PC-3 (cell line): ENCODE data around the gene OR6B1. TPM values are rescaled to one million over a fixed set of nuclear protein-coding genes. Genes with fewer than 3 reads are reported as not detected.

ENCODE experiments used
- ATAC-seq: fragments of 200-7000 bp; cut with Tn5 transposase; 2 replicates; pipeline ENCODE4 v1.9.1; 2020; ENCODE audit warnings: mild to moderate bottlenecking, moderate library complexity
- BruUV-seq: library from RNA; stranded (reverse); fragments of 400-500 nt; replicated peaks from 2 replicates; lab custom pipeline; 2021; lab: Mats Ljungman, UMichigan
- CTCF ChIA-PET: fragments of 300-600 bp; sonication (Branson Sonifier 250); formaldehyde crosslinking; loops from one replicate; lab custom pipeline; 2022; ENCODE audit warnings: antibody characterized with exemption; lab: Charles Lee
- POLR2A ChIA-PET: fragments of 300-600 bp; sonication (Branson Sonifier 250); formaldehyde crosslinking; loops from one replicate; lab custom pipeline; 2022; ENCODE audit warnings: antibody characterized with exemption; ENCODE audit not compliant: unreplicated experiment; lab: Charles Lee
- DNase-seq: peaks from one replicate; pipeline ENCODE4 v3.0.0-alpha.2; 2015
- H2AFZ ChIP-seq: fragments of 300-600 bp; sonication (generic); 2 replicates; pipeline ENCODE4 v1.6.0; 2016; ENCODE audit warnings: antibody characterized with exemption, low read length
- H3F3A ChIP-seq: fragments of 300-600 bp; sonication (generic); one replicate; pipeline ENCODE4 v1.6.0; 2017; ENCODE audit warnings: antibody characterized with exemption, low read length, control low read depth, mild to moderate bottlenecking; ENCODE audit not compliant: unreplicated experiment
- H3K27ac ChIP-seq: fragments of 300-600 bp; sonication (generic); 2 replicates; pipeline ENCODE4 v1.5.1; 2016; ENCODE audit warnings: mild to moderate bottlenecking, low read length
- H3K27me3 ChIP-seq: fragments of 300-600 bp; sonication (generic); 2 replicates; pipeline ENCODE4 v1.6.1; 2016; ENCODE audit warnings: low read length, mixed read lengths
- H3K36me3 ChIP-seq: fragments of 300-600 bp; sonication (generic); 2 replicates; pipeline ENCODE4 v1.6.1; 2016; ENCODE audit warnings: low read depth, mixed run types, low read length, mixed read lengths
- H3K4me1 ChIP-seq: fragments of 300-600 bp; sonication (generic); 2 replicates; pipeline ENCODE4 v1.5.1; 2016; ENCODE audit warnings: low read length; ENCODE audit not compliant: insufficient read depth
- H3K4me2 ChIP-seq: fragments of 300-600 bp; sonication (generic); 2 replicates; pipeline ENCODE4 v1.6.0; 2016; ENCODE audit warnings: low read length
- H3K4me3 ChIP-seq: fragments of 300-600 bp; sonication (generic); 2 replicates; pipeline ENCODE4 v1.5.1; 2016; ENCODE audit warnings: mild to moderate bottlenecking, low read length, mixed read lengths
- H3K79me2 ChIP-seq: fragments of 300-600 bp; sonication (generic); 2 replicates; pipeline ENCODE4 v1.6.1; 2017; ENCODE audit warnings: low read length, mixed read lengths
- H3K9ac ChIP-seq: fragments of 300-600 bp; sonication (generic); 2 replicates; pipeline ENCODE4 v1.6.0; 2016; ENCODE audit warnings: mild to moderate bottlenecking, low read length
- H3K9me2 ChIP-seq: fragments of 300-600 bp; sonication (generic); replicated peaks from 2 replicates; pipeline ENCODE4 v1.6.1; 2016; ENCODE audit warnings: mixed run types, low read length, mixed read lengths
- H3K9me3 ChIP-seq: fragments of 300-600 bp; sonication (generic); 2 replicates; pipeline ENCODE4 v1.6.1; 2016; ENCODE audit warnings: low read length, mixed read lengths
- H4K20me1 ChIP-seq: fragments of 300-600 bp; sonication (generic); 2 replicates; pipeline ENCODE4 v1.6.1; 2016; ENCODE audit warnings: low read length, mixed read lengths
- CTCF ChIP-seq: fragments of 300-600 bp; sonication (generic); conservative IDR thresholded peaks from 2 replicates; pipeline ENCODE4 v1.5.1; 2017; ENCODE audit warnings: antibody characterized with exemption, low read depth, mild to moderate bottlenecking, low read length
- EZH2 ChIP-seq: fragments of 300-600 bp; sonication (generic); IDR thresholded peaks from one replicate; pipeline ENCODE4 v1.6.1; 2017; ENCODE audit warnings: antibody characterized with exemption, mild to moderate bottlenecking, low read length; ENCODE audit not compliant: unreplicated experiment
- EZH2phosphoT487 ChIP-seq: fragments of 300-600 bp; sonication (generic); IDR thresholded peaks from 2 replicates; pipeline ENCODE4 v1.6.1; 2018; ENCODE audit warnings: mild to moderate bottlenecking, antibody characterized with exemption, low read length, borderline replicate concordance
- intact Hi-C: fragments of 100-400 bp; cut with micrococcal nuclease; formaldehyde crosslinking; loops from 2 replicates; pipeline ENCODE4 v1.9.0; 2023
- total RNA-seq: library from RNA; depleted of rRNA; stranded (reverse); fragments of >200 nt; gene quantifications from 2 replicates; pipeline ENCODE4 v1.2.3, GENCODE V29; 2014

The OR6B1 gene
- total RNA-seq, 1 experiment from 2014 or later = not detected

GRCh38 chr7:143978585-143978984 is 21.5 kb upstream of the OR6B1 start:
- Histone ChIP-seq H3K9me2 (no peaks in the 10 kb centered on the region), H3K9ac (no peak overlapping the region), H3K4me2 (no peak overlapping the region), H3K79me2 (no peaks in the 10 kb centered on the region), H3K9me3 (no peaks in the 10 kb centered on the region), H3K36me3 (no peaks in the 10 kb centered on the region), H4K20me1 (no peaks in the 10 kb centered on the region), H3K27me3 (no peaks in the 10 kb centered on the region), H2AFZ (no peak overlapping the region), H3F3A (no peaks in the 10 kb centered on the region), H3K27ac (no peak overlapping the region), H3K4me1 (peaks cover 37% of the 10 kb centered on the region), H3K4me3 (no peak overlapping the region)
- DNase-seq (peak; percentile 44), ATAC-seq (peak; percentile 59)
- intact Hi-C loops = no loop called here
- BruUV-seq = no TSS peak
- TF ChIP-seq EZH2phosphoT487 = no peak
- no peak for TF ChIP-seq EZH2
- no peak for TF ChIP-seq CTCF
- ChIA-PET POLR2A (no interaction called here), CTCF (no interaction called here)

GRCh38 chr7:143979359-143979758 is 20.8 kb upstream of the OR6B1 start:
- H3K4me2 ChIP-seq = peak overlapping the region; percentile 21; the same call in 1 of the 2 replicates
- no peak for TF ChIP-seq CTCF
- TF ChIP-seq EZH2 = no peak
- peaks cover 30% of the 10 kb centered on the region for H3K4me1 ChIP-seq
- POLR2A ChIA-PET = no interaction called here
- H3K79me2 ChIP-seq = no peaks in the 10 kb centered on the region
- no peak overlapping the region for H3K4me3 ChIP-seq
- no peak overlapping the region for H3K9ac ChIP-seq
- CTCF ChIA-PET = no interaction called here
- peak; percentile 96 for ATAC-seq
- intact Hi-C loops = no loop called here
- no TSS peak for BruUV-seq
- H3F3A ChIP-seq = no peaks in the 10 kb centered on the region
- H3K36me3 ChIP-seq = no peaks in the 10 kb centered on the region
- H3K27ac ChIP-seq = 0 out of 2 replicates have a peak overlapping the region, but pooled peaks have one; percentile 8
- H4K20me1 ChIP-seq = no peaks in the 10 kb centered on the region
- H3K9me3 ChIP-seq = no peaks in the 10 kb centered on the region
- no peak overlapping the region for H2AFZ ChIP-seq
- H3K9me2 ChIP-seq = no peaks in the 10 kb centered on the region
- no peaks in the 10 kb centered on the region for H3K27me3 ChIP-seq
- DNase-seq = peak; percentile 91

- intact Hi-C loops = no loop called here
- H3K9me3 ChIP-seq = no peaks in the 10 kb centered on the region
- H3K4me1 ChIP-seq = peaks cover 24% of the 10 kb centered on the region
- TF ChIP-seq EZH2 (no peak), EZH2phosphoT487 (no peak), CTCF (no peak)
- H3K4me2 ChIP-seq = no peak overlapping the region
- no peaks in the 10 kb centered on the region for H3K36me3 ChIP-seq
- POLR2A ChIA-PET = no interaction called here
- H3K9me2 ChIP-seq = no peaks in the 10 kb centered on the region
- no peaks in the 10 kb centered on the region for H3F3A ChIP-seq
- BruUV-seq = no TSS peak
- no peaks in the 10 kb centered on the region for H3K79me2 ChIP-seq
- H3K27me3 ChIP-seq = no peaks in the 10 kb centered on the region
- H3K4me3 ChIP-seq = no peak overlapping the region
- no peak overlapping the region for H3K9ac ChIP-seq
- H2AFZ ChIP-seq = no peak overlapping the region
- H4K20me1 ChIP-seq = no peaks in the 10 kb centered on the region
- CTCF ChIA-PET = no interaction called here
- ATAC-seq (no peak; the same call in 1 of the 2 replicates), DNase-seq (peak; percentile 11)
- H3K27ac ChIP-seq = 0 out of 2 replicates have a peak overlapping the region, but pooled peaks have one; percentile 8
Measured at GRCh38 chr7:143979998-143980397, 20.1 kb upstream of the OR6B1 start.
